LNCAP (cell line): ENCODE results near the gene UBE2G1.

Experiments
- CTCF ChIP-seq: fragments of 450-650 bp; IDR thresholded peaks from 2 replicates; pipeline ENCODE4 v1.5.1; 2017; ENCODE audit warnings: mild to moderate bottlenecking

Gene UBE2G1

GRCh38 chr17:4366327-4367063 lies at the start of gene UBE2G1:
Gene UBE2G1, minus strand, starts transcription at chr17:4366675. Its CDS starts 359 bp downstream, at chr17:4366316.
- peak; percentile 35; the same call in 1 of the 2 replicates for TF ChIP-seq CTCF

- peak; percentile 85 for TF ChIP-seq CTCF
These were observed 46.7 kb upstream of the UBE2G1 start for GRCh38 chr17:4412933-4413831.

GRCh38 chr17:4411201-4411600 lies 44.7 kb upstream of the UBE2G1 start:
- TF ChIP-seq CTCF = no peak

GRCh38 chr17:4409659-4410058 lies 43.2 kb upstream of the UBE2G1 start:
- no peak for TF ChIP-seq CTCF

GRCh38 chr17:4407851-4408250 lies 41.4 kb upstream of the UBE2G1 start:
- TF ChIP-seq CTCF = no peak

- TF ChIP-seq CTCF = no peak
These were observed 40.7 kb upstream of the UBE2G1 start for GRCh38 chr17:4407216-4407615.

- TF ChIP-seq CTCF = no peak
These were observed 39.9 kb upstream of the UBE2G1 start for GRCh38 chr17:4406386-4406785.
